ENCODE data around the gene KCNIP4.
A peak's percentile ranks its signal among the peaks of the same experiment; 100 is the strongest.

The KCNIP4 gene

GRCh38 chr4:21901831-21902230 is 46.7 kb downstream of the KCNIP4 start:
- FAIRE-seq, result no peak

GRCh38 chr4:21901281-21901680 is 47.3 kb downstream of the KCNIP4 start:
- FAIRE-seq (no peak), DNase-seq (ENCODE audit: low spot score) (no peak)

More at GRCh38 chr4:21901831-21902230, 46.7 kb downstream of the KCNIP4 start:
- DNase-seq (ENCODE audit: low spot score), result peak; percentile 11

- DNase-seq (ENCODE audit: low spot score) (no peak), FAIRE-seq (no peak)
Measured at GRCh38 chr4:21900211-21900610, 48.4 kb downstream of the KCNIP4 start.

- FAIRE-seq (no peak), DNase-seq (ENCODE audit: low spot score) (no peak)
Measured at GRCh38 chr4:21898101-21898500, 50.5 kb downstream of the KCNIP4 start.

GRCh38 chr4:21896767-21897166 is 51.8 kb downstream of the KCNIP4 start:
- FAIRE-seq (no peak), DNase-seq (ENCODE audit: low spot score) (no peak)

- no peak for FAIRE-seq
Measured at GRCh38 chr4:21893136-21893535, 55.4 kb downstream of the KCNIP4 start.

GRCh38 chr4:21890231-21890630 is 58.3 kb downstream of the KCNIP4 start:
- DNase-seq (ENCODE audit: low spot score), result no peak
- FAIRE-seq, result no peak

More at GRCh38 chr4:21893136-21893535, 55.4 kb downstream of the KCNIP4 start:
- DNase-seq (ENCODE audit: low spot score), result no peak

GRCh38 chr4:21888195-21888976 is 60.2 kb downstream of the KCNIP4 start:
- DNase-seq (ENCODE audit: low spot score) (peak; percentile 5), FAIRE-seq (no peak)

- no peak for FAIRE-seq
- no peak for DNase-seq (ENCODE audit: low spot score)
Measured at GRCh38 chr4:21887481-21887880, 61.1 kb downstream of the KCNIP4 start.

GRCh38 chr4:21885770-21886169 is 62.8 kb downstream of the KCNIP4 start:
- FAIRE-seq, result no peak
- no peak for DNase-seq (ENCODE audit: low spot score)

GRCh38 chr4:21885241-21885640 is 63.3 kb downstream of the KCNIP4 start:
- DNase-seq (ENCODE audit: low spot score) (no peak), FAIRE-seq (no peak)

GRCh38 chr4:21884615-21885014 is 64.0 kb downstream of the KCNIP4 start:
- FAIRE-seq, result no peak

GRCh38 chr4:21882051-21882839 is 66.3 kb downstream of the KCNIP4 start:
- no peak for FAIRE-seq
- DNase-seq (ENCODE audit: low spot score), result no peak

More at GRCh38 chr4:21884615-21885014, 64.0 kb downstream of the KCNIP4 start:
- DNase-seq (ENCODE audit: low spot score), result no peak

GRCh38 chr4:21879187-21879586 is 69.4 kb downstream of the KCNIP4 start:
- DNase-seq (ENCODE audit: low spot score), result no peak
- no peak for FAIRE-seq

GRCh38 chr4:21876711-21877110 is 71.9 kb downstream of the KCNIP4 start:
- DNase-seq (ENCODE audit: low spot score), result no peak
- no peak for FAIRE-seq

- FAIRE-seq (no peak), DNase-seq (ENCODE audit: low spot score) (no peak)
Measured at GRCh38 chr4:21873145-21873544, 75.4 kb downstream of the KCNIP4 start.

- DNase-seq (ENCODE audit: low spot score) (no peak), FAIRE-seq (no peak)
Measured at GRCh38 chr4:21872101-21872500, 76.5 kb downstream of the KCNIP4 start.

GRCh38 chr4:21869978-21870745 is 78.4 kb downstream of the KCNIP4 start:
- FAIRE-seq (no peak), DNase-seq (ENCODE audit: low spot score) (no peak)

- no peak for FAIRE-seq
- DNase-seq (ENCODE audit: low spot score), result no peak
Measured at GRCh38 chr4:21864686-21865085, 83.9 kb downstream of the KCNIP4 start.

GRCh38 chr4:21862917-21863316 is 85.7 kb downstream of the KCNIP4 start:
- DNase-seq (ENCODE audit: low spot score) (no peak), FAIRE-seq (no peak)

- no peak for FAIRE-seq
- DNase-seq (ENCODE audit: low spot score), result no peak
Measured at GRCh38 chr4:21858971-21859370, 89.6 kb downstream of the KCNIP4 start.

GRCh38 chr4:21856754-21857153 is 91.8 kb downstream of the KCNIP4 start:
- FAIRE-seq (no peak), DNase-seq (ENCODE audit: low spot score) (no peak)

Measured in urothelium cell line (cell line).